Activated T-helper 2 cell treated with anti-CD3 and anti-CD28 coated beads, Interferon-gamma antibody, Interleukin-2, Interleukin-4, amounts not matched to agents 10 μg/mL and 5 μg/mL and 100 μg/mL, durations not matched to agents 14 hours and 24 hours and 36 hours (primary cell): ENCODE data around the gene TNFRSF18. TPM values are rescaled to one million over a fixed set of nuclear protein-coding genes. Genes with fewer than 3 reads are reported as not detected.

Experiments used
- DNase-seq: peaks from one replicate; pipeline ENCODE4 v3.0.0; 2021; ENCODE audit warnings: low spot score
- H3K27ac Mint-ChIP-seq: one replicate; pipeline ENCODE4 v1.8.0; 2021; ENCODE audit warnings: mixed read lengths
- H3K27me3 Mint-ChIP-seq: one replicate; pipeline ENCODE4 v1.8.0; 2021; ENCODE audit warnings: low read depth, mixed read lengths
- H3K36me3 Mint-ChIP-seq: one replicate; pipeline ENCODE4 v1.8.0; 2021; ENCODE audit warnings: low read depth, mixed read lengths
- H3K4me1 Mint-ChIP-seq: one replicate; pipeline ENCODE4 v1.8.0; 2021; ENCODE audit warnings: low read depth, mixed read lengths
- H3K4me3 Mint-ChIP-seq: one replicate; pipeline ENCODE4 v1.8.0; 2021; ENCODE audit warnings: low read depth, mild to moderate bottlenecking, moderate library complexity, mixed read lengths
- H3K9me3 Mint-ChIP-seq: one replicate; pipeline ENCODE4 v1.8.0; 2021; ENCODE audit warnings: mixed read lengths
- intact Hi-C: fragments of 100-400 bp; cut with micrococcal nuclease; formaldehyde crosslinking; loops from one replicate; pipeline ENCODE4 v1.15.1; 2023
- total RNA-seq: library from RNA; stranded (reverse); gene quantifications from 2 replicates; pipeline ENCODE4 v1.2.3, GENCODE V29; 2022

TNFRSF18 gene
- total RNA-seq, 1 donor from 2014 or later = 219 TPM

GRCh38 chr1:1210726-1211540, 4.5 kb upstream of the TNFRSF18 start:
- DNase-seq = no peak
- peaks cover 43% of the 10 kb centered on the region for H3K36me3 Mint-ChIP-seq
- no peaks in the 10 kb centered on the region for H3K9me3 Mint-ChIP-seq
- peaks cover 31% of the 10 kb centered on the region for H3K4me1 Mint-ChIP-seq
- H3K27ac Mint-ChIP-seq = peak overlapping the region; percentile 63
- intact Hi-C loops = no loop called here
- H3K4me3 Mint-ChIP-seq = peak overlapping the region; percentile 66
- H3K27me3 Mint-ChIP-seq = no peaks in the 10 kb centered on the region

DNA sequence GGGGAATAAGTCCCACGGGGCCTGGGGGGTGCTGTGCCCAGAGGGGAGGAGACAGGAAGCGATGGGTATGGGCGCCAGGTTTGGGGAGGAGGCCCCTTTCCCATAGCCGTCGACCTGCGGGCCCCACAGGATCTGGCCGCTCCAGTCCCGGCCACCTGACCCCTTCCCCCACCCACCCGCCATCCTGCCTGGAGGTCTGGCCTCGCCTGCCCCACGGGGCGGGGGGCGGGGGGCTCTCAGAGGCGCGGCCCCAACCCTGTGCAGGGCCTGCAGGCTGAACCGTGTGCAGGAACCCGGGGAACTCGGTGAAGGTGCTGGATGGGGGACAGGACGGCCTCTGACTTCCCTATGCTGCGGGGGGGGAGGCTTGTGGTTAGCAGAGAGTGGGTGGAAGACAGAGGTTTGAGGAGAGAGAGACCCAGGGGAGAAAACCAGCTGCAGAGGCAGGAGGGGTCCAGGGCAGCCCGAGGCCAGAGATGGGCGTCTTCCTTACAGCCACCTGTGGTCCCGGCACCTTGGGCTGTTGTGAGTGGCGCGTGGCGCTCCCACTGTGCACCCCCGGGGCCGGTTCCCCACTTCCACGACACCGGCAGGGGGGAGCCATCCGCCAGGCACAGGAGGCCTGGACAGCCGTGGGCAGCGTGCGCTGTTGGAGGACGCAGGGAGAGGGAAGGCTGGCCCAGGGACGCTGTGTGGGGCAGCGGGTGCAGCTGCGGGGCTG, 2.5 kb upstream of the TNFRSF18 start:
- Mint-ChIP-seq H3K9me3 (no peaks in the 10 kb centered on the region), H3K4me1 (peaks cover 19% of the 10 kb centered on the region), H3K27me3 (no peaks in the 10 kb centered on the region), H3K36me3 (peaks cover 35% of the 10 kb centered on the region), H3K27ac (peak overlapping the region; percentile 97), H3K4me3 (peak overlapping the region; percentile 83)
- intact Hi-C loops = loop anchor here (2.0 to 10.0 kb wide), 4 partner anchors 64 to 194 kb away; partner anchors contain the start of genes C1orf159, ISG15 and UBE2J2
- no peak for DNase-seq

- Mint-ChIP-seq H3K9me3 (no peaks in the 10 kb centered on the region), H3K27me3 (no peaks in the 10 kb centered on the region), H3K36me3 (peaks cover 33% of the 10 kb centered on the region), H3K4me1 (peaks cover 19% of the 10 kb centered on the region), H3K4me3 (peak overlapping the region; percentile 83), H3K27ac (peak overlapping the region; percentile 97)
- intact Hi-C loops = loop anchor here (5.0 to 10.0 kb wide), 2 partner anchors 65 to 193 kb away; partner anchors contain the start of gene ISG15
- no peak for DNase-seq
Measured at GRCh38 chr1:1207571-1207892, 1.1 kb upstream of the TNFRSF18 start.

- intact Hi-C loops = loop anchor here (5.0 to 10.0 kb wide), 2 partner anchors 65 to 192 kb away; partner anchors contain the start of gene ISG15
- Mint-ChIP-seq H3K9me3 (no peaks in the 10 kb centered on the region), H3K4me1 (peaks cover 19% of the 10 kb centered on the region), H3K36me3 (peaks cover 33% of the 10 kb centered on the region), H3K4me3 (peak overlapping the region; percentile 80), H3K27ac (peak overlapping the region; percentile 68), H3K27me3 (no peaks in the 10 kb centered on the region)
- no peak for DNase-seq
Measured at GRCh38 chr1:1206966-1207531, 657 bp upstream of the TNFRSF18 start.

DNA sequence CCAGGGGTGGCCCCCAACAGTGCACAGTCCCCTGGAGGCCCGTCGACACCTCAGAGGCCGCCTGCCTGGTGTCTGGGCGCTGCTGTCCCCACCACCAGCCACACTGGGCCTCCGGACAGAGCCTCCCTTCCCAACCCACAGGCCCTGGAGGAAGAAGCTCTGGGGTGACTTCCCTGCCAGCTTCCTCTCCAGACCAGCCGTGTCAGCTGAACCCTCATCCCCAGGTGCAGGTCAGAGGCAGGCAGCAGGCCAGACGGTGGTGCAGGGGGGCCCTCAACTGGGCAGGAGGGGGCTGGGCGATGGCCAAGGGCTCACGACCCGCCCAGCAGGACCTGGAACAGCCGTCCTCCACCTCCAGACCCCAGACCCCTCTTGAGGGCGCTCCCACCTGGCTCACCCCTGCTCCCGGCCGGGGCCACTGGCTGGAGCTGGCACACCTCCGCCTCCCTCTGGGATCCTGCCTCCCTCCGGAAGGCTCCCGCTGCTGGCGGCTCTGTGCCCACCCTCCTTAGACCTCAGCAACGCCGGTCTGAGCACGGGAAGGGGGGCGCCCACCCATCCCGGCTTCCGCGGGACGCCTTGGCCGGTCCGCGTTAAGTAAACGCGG, 520 bp downstream of the TNFRSF18 start:
- DNase-seq = no peak
- Mint-ChIP-seq H3K9me3 (no peaks in the 10 kb centered on the region), H3K36me3 (peaks cover 26% of the 10 kb centered on the region), H3K27me3 (no peaks in the 10 kb centered on the region), H3K4me3 (peak overlapping the region; percentile 82), H3K27ac (peak overlapping the region; percentile 30), H3K4me1 (peaks cover 18% of the 10 kb centered on the region)
- intact Hi-C loops = loop anchor here (5.0 to 10.0 kb wide), 2 partner anchors 64 to 191 kb away; partner anchors contain the start of gene ISG15

- H3K9me3 Mint-ChIP-seq = no peaks in the 10 kb centered on the region
- H3K4me1 Mint-ChIP-seq = peaks cover 21% of the 10 kb centered on the region
- H3K27ac Mint-ChIP-seq = peak overlapping the region; percentile 58
- intact Hi-C loops = loop anchor here (5.0 to 10.0 kb wide), 2 partner anchors 63 to 190 kb away; partner anchors contain the start of gene ISG15
- peaks cover 20% of the 10 kb centered on the region for H3K36me3 Mint-ChIP-seq
- H3K4me3 Mint-ChIP-seq = peak overlapping the region; percentile 82
- H3K27me3 Mint-ChIP-seq = no peaks in the 10 kb centered on the region
- no peak for DNase-seq
Measured at GRCh38 chr1:1204998-1205768, 1.2 kb downstream of the TNFRSF18 start.

DNA sequence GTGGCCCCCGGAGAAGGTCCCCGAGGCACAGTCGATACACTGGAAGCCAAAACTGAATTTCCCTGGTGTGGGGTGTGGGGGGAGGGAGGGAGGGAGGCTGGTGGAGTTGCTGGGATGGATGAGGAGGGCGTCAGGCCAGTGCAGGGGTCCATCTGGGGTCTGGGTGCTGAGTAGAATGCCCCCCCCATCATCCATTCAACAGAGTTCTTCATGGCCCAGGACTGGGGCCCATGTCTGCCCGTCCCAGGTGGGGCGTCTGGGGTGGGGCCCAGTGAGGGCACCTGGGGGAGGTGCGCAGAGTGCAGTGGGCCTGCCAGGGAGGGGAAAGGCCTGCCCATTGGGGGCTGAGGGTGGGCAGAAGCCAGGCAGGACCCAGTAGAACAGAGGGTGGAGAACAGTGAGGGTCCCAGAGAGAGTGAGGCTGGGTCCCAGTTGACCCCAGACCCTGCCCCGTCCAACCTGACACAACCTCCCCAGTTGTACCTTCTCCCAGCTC, 1.9 kb downstream of the TNFRSF18 start:
- intact Hi-C loops = loop anchor here (10.0 kb wide), 1 partner anchor 190 kb away; the partner anchor contains the start of gene ISG15
- Mint-ChIP-seq H3K27ac (peak overlapping the region; percentile 58), H3K4me3 (peak overlapping the region; percentile 82), H3K36me3 (peaks cover 13% of the 10 kb centered on the region), H3K4me1 (peaks cover 16% of the 10 kb centered on the region), H3K27me3 (no peaks in the 10 kb centered on the region), H3K9me3 (no peaks in the 10 kb centered on the region)
- no peak for DNase-seq

DNA sequence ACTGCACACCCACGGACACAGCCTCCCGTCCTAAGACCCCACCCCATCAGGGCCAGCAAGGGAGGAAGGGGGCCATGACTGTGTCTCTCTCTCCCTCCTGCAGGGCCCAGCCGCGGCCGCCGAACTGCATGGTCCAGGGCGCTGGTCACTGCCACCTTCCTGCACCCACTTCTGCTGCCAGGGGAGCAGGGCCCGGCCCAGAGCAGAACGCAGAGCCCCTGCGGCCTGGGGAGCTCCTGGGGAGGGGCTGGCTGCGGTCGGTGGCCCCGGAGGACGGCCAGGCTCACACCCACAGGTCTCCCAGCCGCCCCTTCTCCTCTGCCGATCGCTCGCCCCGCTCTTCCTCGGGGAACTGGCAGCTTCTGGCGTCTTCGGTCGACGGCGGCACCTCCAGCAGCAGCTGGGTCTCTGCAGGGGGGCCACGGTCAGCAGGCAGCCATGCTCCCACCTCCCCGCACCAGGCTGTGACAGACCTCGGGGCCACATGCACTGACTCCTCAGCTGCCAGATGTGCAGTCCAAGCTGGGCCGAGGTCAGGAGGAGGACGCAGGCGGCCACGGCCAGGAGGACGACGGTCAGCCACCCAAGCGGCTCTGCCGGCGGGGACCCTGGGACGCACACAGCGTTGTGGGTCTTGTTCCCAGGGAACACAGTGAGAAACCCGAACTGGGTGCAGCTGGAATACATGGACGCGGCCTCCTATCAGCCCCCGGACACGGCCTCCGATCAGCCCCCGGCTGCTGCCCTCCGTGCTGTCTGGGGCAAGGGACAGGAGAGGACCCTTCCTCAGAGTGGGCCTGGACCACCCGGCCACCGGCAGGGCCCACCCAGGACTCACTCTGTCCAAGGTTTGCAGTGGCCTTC, 2.6 kb downstream of the TNFRSF18 start:
- Mint-ChIP-seq H3K4me3 (peak overlapping the region; percentile 17), H3K4me1 (peaks cover 12% of the 10 kb centered on the region), H3K27ac (no peak overlapping the region), H3K9me3 (no peaks in the 10 kb centered on the region), H3K27me3 (no peaks in the 10 kb centered on the region), H3K36me3 (peaks cover 10% of the 10 kb centered on the region)
- no peak for DNase-seq
- intact Hi-C loops = loop anchor here (10.0 kb wide), 1 partner anchor 189 kb away; the partner anchor contains the start of gene ISG15

- Mint-ChIP-seq H3K9me3 (no peaks in the 10 kb centered on the region), H3K36me3 (peaks cover 5% of the 10 kb centered on the region), H3K4me3 (no peak overlapping the region), H3K4me1 (peaks cover 8% of the 10 kb centered on the region), H3K27ac (no peak overlapping the region), H3K27me3 (no peaks in the 10 kb centered on the region)
- intact Hi-C loops = loop anchor here (10.0 kb wide), 1 partner anchor 188 kb away; the partner anchor contains the start of gene ISG15
- no peak for DNase-seq
Measured at GRCh38 chr1:1202831-1203560, 3.4 kb downstream of the TNFRSF18 start.

DNA sequence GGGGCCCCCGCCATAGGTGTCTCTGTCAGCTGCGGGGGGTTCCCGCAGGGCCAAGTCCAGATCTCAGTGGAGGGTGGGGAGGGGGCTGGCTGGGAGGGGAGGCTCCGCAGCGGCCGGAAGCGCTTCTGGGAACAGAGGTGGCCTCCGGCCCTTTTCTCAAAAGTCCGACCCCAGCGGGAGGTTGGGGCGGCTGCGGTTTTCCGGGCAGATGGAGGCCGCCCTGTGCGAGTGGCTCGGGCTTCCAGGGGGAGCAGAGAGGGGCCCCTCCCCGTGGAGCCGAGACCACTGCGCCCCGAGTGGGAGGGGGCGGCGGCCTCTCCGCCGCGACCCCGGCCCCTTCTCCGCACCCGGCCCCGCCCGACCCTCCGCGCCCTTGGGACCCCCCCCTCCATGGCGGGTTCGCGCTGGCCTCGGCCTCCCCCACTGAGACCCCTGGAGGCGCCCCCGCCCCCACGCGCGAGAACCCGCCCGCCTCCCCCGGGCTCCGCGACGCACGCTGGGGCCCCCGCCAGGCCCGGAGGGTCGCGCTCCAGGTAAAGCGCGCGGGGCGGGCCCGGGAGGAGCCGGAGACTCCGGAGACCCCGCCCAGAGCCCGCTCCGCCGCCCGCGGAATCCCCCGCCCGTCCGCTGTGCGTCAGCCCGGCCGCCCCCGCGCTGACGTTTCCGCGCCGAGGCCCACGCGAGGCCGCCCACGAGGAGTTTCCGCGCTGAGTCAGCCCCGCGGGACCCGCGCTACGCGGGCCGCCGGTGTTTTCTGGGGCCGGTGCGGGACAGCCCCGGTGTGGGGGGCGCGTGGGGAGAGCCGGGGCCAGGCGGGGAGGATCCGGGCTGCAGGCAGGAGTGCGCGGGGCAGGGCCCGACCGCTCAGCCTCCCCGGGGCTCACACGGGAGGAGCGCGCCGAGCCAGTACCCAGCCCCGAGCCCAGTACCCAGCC, 5.2 kb downstream of the TNFRSF18 start:
- peaks cover 8% of the 10 kb centered on the region for H3K36me3 Mint-ChIP-seq
- no peaks in the 10 kb centered on the region for H3K27me3 Mint-ChIP-seq
- peaks cover 4% of the 10 kb centered on the region for H3K4me1 Mint-ChIP-seq
- peak overlapping the region; percentile 79 for H3K27ac Mint-ChIP-seq
- peak; percentile 73 for DNase-seq
- intact Hi-C loops = loop anchor here (10.0 kb wide), 1 partner anchor 186 kb away; the partner anchor contains the start of gene ISG15
- peak overlapping the region; percentile 61 for H3K4me3 Mint-ChIP-seq
- H3K9me3 Mint-ChIP-seq = no peaks in the 10 kb centered on the region
